Activated CD8-positive, alpha-beta T cell treated with anti-CD3 and anti-CD28 coated beads for 36 hours (primary cell): Measurements from ENCODE around the gene SRRM1. TPM values are rescaled to one million over a fixed set of nuclear protein-coding genes. Genes with fewer than 3 reads are reported as not detected.
A peak's percentile ranks its signal among the peaks of the same experiment; 100 is the strongest.
"Not testable (repeated sequence)": the region's sequence is repeated elsewhere in the genome, so short reads cannot be mapped to it uniquely, and the experiment has no call there.

Experiments used
- ATAC-seq: fragments of 200-7000 bp; cut with Tn5 transposase; one replicate; pipeline ENCODE4 v1.10.0; 2021; ENCODE audit warnings: mild to moderate bottlenecking, moderate library complexity
- CTCF ChIA-PET: fragments of 350-600 bp; sonication (Branson Sonifier 250); formaldehyde crosslinking; loops from one replicate; lab custom pipeline; 2021; ENCODE audit warnings: antibody characterized with exemption; lab: Charles Lee
- POLR2A ChIA-PET: fragments of 350-600 bp; sonication (Branson Sonifier 250); formaldehyde crosslinking; loops from one replicate; lab custom pipeline; 2021; ENCODE audit warnings: antibody characterized with exemption; lab: Charles Lee
- DNase-seq: peaks from one replicate; pipeline ENCODE4 v3.0.0-alpha.2; 2020
- H3K27ac Mint-ChIP-seq: one replicate; pipeline ENCODE4 v1.8.0; 2021; ENCODE audit warnings: mild to moderate bottlenecking, mixed read lengths
- H3K27me3 Mint-ChIP-seq: one replicate; pipeline ENCODE4 v1.8.0; 2021; ENCODE audit warnings: mixed read lengths
- H3K36me3 Mint-ChIP-seq: one replicate; pipeline ENCODE4 v1.8.0; 2021; ENCODE audit warnings: low read depth, mixed read lengths
- H3K4me1 Mint-ChIP-seq: one replicate; pipeline ENCODE4 v1.8.0; 2021; ENCODE audit warnings: low read depth, mixed read lengths
- H3K4me3 Mint-ChIP-seq: one replicate; pipeline ENCODE4 v1.8.0; 2021; ENCODE audit warnings: mild to moderate bottlenecking, moderate library complexity, mixed read lengths
- H3K9me3 Mint-ChIP-seq: one replicate; pipeline ENCODE4 v1.8.0; 2021; ENCODE audit warnings: mixed read lengths
- intact Hi-C: fragments of 100-400 bp; cut with micrococcal nuclease; formaldehyde crosslinking; loops from one replicate; pipeline ENCODE4 v1.10.0; 2022
- total RNA-seq, 2 experiments: library from RNA; stranded (reverse); gene quantifications; one replicate each; pipeline ENCODE4 v1.2.3, GENCODE V29; 2021
- TF ChIP-seq, protein P1 (sequence below): fragments of 200-600 bp; IDR thresholded peaks from one replicate; pipeline ENCODE4 v1.8.0; 2022; ENCODE audit warnings: antibody characterized with exemption, mild to moderate bottlenecking

Gene SRRM1
- total RNA-seq, 2 experiments from 2014 or later: 256 to 263 TPM

DNA sequence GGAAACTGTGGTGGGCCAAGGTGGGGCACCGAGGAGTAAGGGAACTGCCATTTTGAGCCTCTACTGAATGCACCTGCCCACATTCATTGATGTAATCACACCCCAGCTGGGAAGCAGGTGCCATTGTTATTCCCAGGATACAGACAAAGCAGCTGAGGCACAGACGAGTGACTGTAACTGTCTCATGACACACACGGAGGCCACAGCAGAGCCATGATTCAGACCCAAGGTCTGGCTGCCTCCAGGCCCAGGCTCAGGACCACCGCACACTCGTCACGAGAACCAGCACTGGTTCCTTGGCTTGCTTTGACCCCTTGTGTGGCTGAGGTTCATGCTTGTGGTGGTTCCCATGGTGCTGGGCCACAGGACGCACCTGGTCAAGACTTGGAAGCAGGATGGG is 56.5 kb downstream of the SRRM1 start:
- no peak overlapping the region for H3K4me3 Mint-ChIP-seq

DNA sequence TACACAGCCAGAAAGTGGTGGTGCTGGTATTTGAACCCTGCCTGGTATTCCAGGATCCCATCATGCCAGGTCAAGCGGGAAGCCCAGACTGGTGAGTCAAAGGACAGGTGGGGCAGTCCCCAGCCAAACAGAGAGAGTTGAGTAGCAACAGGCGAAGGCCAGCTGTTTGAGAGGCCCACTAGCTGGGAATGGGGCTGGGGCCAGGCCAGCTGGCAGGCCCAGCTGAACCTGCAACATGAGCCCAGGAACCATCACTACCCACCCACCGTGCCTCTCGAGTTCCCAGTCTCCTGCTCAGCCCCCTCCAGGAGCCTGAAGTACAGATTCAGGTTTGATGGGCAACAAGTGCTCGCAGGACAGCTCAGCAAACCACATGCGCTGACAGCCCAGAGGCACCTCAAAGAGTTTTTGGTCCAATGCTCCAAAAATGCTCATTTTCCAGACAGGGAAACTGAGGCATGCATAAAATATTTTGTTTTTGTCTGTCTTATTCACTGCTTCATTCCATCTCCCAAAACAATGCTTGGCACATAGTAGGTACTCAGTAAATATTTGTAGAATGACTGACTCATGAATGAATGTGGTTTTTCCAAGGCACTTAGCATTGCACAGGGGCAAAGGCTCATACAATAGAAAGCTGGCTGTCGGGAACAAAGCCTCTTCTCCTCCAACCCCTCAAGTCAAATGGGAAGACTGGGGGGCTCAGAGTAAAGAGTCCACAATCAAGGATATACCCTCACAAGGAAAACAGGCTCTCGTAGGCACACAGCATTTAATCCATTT is 59.6 kb downstream of the SRRM1 start:
- intact Hi-C loops: no loop called here
- H3K4me1 Mint-ChIP-seq: peaks cover 3% of the 10 kb centered on the region
- no peaks in the 10 kb centered on the region for H3K36me3 Mint-ChIP-seq
- no peak overlapping the region for H3K4me3 Mint-ChIP-seq
- TF ChIP-seq, protein P1, sequence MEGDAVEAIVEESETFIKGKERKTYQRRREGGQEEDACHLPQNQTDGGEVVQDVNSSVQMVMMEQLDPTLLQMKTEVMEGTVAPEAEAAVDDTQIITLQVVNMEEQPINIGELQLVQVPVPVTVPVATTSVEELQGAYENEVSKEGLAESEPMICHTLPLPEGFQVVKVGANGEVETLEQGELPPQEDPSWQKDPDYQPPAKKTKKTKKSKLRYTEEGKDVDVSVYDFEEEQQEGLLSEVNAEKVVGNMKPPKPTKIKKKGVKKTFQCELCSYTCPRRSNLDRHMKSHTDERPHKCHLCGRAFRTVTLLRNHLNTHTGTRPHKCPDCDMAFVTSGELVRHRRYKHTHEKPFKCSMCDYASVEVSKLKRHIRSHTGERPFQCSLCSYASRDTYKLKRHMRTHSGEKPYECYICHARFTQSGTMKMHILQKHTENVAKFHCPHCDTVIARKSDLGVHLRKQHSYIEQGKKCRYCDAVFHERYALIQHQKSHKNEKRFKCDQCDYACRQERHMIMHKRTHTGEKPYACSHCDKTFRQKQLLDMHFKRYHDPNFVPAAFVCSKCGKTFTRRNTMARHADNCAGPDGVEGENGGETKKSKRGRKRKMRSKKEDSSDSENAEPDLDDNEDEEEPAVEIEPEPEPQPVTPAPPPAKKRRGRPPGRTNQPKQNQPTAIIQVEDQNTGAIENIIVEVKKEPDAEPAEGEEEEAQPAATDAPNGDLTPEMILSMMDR: no peak
- no peaks in the 10 kb centered on the region for H3K27me3 Mint-ChIP-seq
- CTCF ChIA-PET: interaction anchor here (3.3 kb wide), 1 partner anchor 14 kb away, joined by 15 read pairs; no protein-coding TSS in a partner anchor
- DNase-seq (no peak), ATAC-seq (no peak)
- H3K27ac Mint-ChIP-seq: no peak overlapping the region
- POLR2A ChIA-PET: interaction anchor here (0.5 kb wide), 1 partner anchor 247 kb away, joined by 3 read pairs; no protein-coding TSS in a partner anchor
- H3K9me3 Mint-ChIP-seq: no peaks in the 10 kb centered on the region

More for the DNA sequence above, 56.5 kb downstream of the SRRM1 start:
- no peaks in the 10 kb centered on the region for H3K9me3 Mint-ChIP-seq
- H3K27me3 Mint-ChIP-seq: no peaks in the 10 kb centered on the region
- DNase-seq (no peak), ATAC-seq (no peak)
- intact Hi-C loops: no loop called here
- no peaks in the 10 kb centered on the region for H3K4me1 Mint-ChIP-seq
- ChIA-PET POLR2A (no interaction called here), CTCF (interaction anchor here (0.7 to 3.3 kb wide), 5 partner anchors 11 to 135 kb away, joined by 3 to 18 read pairs (median 5); no protein-coding TSS in a partner anchor)
- TF ChIP-seq, protein P1: no peak
- H3K27ac Mint-ChIP-seq: no peak overlapping the region
- H3K36me3 Mint-ChIP-seq: no peaks in the 10 kb centered on the region

DNA sequence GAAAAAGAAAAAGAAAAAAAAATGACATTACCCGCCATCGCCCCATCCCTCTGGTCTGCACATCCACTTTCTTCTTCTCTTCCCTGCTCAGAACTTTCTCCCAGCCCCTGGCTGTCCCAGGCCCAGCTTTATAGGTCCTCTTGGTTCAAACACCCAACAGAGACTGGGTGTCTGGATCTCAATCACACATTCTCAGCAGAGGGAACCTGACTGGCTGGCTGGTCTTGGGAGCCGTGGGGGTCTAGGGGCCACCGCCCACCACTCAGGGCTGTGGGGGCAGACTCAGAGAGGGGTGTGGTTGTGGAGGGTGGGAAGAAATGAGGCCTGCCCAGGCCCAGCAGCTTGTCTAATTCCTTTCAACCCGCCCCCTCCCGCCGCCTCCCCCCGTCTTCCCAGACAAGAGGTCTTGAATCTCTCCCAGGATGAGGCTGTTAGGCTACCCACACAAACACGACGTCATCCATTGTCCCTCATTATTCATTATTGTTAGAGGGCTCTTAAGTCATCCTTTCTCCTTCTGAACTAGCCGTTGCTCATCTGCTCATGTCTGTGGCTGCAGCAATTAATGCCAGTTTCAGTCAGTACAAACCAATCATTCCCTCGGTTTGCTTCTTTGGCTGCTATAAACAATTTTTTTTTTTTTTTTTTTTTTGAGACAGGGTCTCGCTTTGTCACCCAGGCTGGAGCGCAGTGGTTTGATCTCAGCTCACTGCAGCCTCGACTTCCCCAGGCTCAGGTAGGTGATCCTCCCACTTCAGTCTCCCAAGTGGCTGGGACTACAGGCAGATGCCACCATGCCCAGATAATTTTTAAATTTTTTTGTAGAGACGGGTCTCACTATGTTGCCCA is 61.5 kb downstream of the SRRM1 start:
- ChIA-PET CTCF (no interaction called here), POLR2A (no interaction called here)
- intact Hi-C loops: no loop called here
- no peaks in the 10 kb centered on the region for H3K36me3 Mint-ChIP-seq
- H3K4me1 Mint-ChIP-seq: peaks cover 3% of the 10 kb centered on the region
- H3K27ac Mint-ChIP-seq: no peak overlapping the region
- DNase-seq: no peak
- no peak overlapping the region for H3K4me3 Mint-ChIP-seq
- no peaks in the 10 kb centered on the region for H3K27me3 Mint-ChIP-seq
- TF ChIP-seq, protein P1: no peak
- H3K9me3 Mint-ChIP-seq: no peaks in the 10 kb centered on the region
- ATAC-seq: no peak

DNA sequence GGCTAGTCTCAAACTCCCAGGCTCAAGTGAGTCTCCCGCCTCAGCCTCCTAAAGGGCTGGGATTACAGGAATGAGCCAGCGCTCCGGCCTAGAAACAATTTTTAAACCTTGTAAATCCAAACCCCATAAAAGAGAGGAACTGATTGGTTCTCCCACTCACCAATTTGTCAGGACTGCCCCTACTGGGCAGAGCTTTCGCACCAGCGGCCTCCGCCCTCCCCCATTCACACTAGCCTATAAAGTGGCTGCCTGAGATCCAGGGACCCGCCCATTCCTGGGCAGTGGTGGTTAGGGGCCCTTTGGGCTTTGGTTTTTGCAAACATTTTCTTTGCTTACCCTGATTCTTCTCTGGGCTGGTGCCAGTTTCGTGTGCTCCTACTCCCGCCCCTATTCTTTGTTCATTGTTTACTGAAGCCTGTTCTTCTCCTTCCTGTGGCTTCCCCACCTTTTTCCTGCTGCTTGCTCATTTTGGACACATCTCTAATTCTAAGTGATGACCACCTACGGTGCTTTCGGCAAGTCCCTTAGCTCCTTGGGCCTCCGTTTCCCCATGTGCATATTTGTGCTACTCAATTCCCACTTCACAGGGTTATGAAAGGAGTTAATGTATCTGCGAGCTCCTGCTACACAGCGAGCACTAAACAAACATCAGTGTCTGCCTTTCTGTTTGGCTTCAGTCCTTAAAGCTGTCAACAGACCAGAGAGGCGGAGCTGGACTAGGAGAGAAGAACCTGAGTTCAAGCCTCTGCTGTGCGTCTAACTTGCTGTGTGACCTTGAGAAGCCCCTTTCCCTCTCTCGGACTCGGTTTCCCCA is 62.4 kb downstream of the SRRM1 start:
- intact Hi-C loops: no loop called here
- H3K27me3 Mint-ChIP-seq: no peaks in the 10 kb centered on the region
- H3K4me1 Mint-ChIP-seq: peaks cover 6% of the 10 kb centered on the region
- TF ChIP-seq, protein P1: no peak
- peak; percentile 77 for ATAC-seq
- H3K36me3 Mint-ChIP-seq: no peaks in the 10 kb centered on the region
- no peaks in the 10 kb centered on the region for H3K9me3 Mint-ChIP-seq
- peak; percentile 49 for DNase-seq
- no peak overlapping the region for H3K27ac Mint-ChIP-seq
- POLR2A ChIA-PET: no interaction called here
- CTCF ChIA-PET: interaction anchor here (1.4 kb wide), 1 partner anchor 17 kb away, joined by 4 read pairs; no protein-coding TSS in a partner anchor
- H3K4me3 Mint-ChIP-seq: no peak overlapping the region

DNA sequence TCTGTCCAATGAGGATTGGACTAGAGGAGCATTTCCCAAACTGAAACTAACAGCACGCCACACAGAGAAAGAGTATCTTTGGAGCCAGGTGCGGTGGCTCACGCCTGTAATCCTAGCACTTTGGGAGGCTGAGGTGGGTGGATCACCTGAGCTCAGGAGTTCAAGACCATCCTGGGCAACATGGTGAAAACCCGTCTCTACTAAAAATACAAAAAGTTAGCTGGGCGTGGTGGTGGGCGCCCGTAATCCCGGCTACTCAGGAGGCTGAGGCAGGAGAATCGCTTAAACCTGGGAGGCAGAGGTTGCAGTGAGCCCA is 62.9 kb downstream of the SRRM1 start:
- DNase-seq, H3K4me1 Mint-ChIP-seq, H3K36me3 Mint-ChIP-seq, H3K4me3 Mint-ChIP-seq, ATAC-seq, intact Hi-C loops, H3K9me3 Mint-ChIP-seq, POLR2A ChIA-PET, H3K27me3 Mint-ChIP-seq, H3K27ac Mint-ChIP-seq: not testable (repeated sequence)
- CTCF ChIA-PET: interaction anchor here (1.4 kb wide), 1 partner anchor 17 kb away, joined by 4 read pairs; no protein-coding TSS in a partner anchor
